CD4-positive, alpha-beta memory T cell (primary cell): ENCODE results near the gene CDKL1. TPM values are rescaled to one million over a fixed set of nuclear protein-coding genes. Genes with fewer than 3 reads are reported as not detected.

Experiments used
- CTCF ChIA-PET: fragments of 350-600 bp; sonication (Branson Sonifier 250); formaldehyde crosslinking; loops from one replicate; lab custom pipeline; 2021; ENCODE audit warnings: inconsistent platforms; ENCODE audit not compliant: partially characterized antibody; lab: Charles Lee
- POLR2A ChIA-PET: fragments of 350-600 bp; sonication (Branson Sonifier 250); formaldehyde crosslinking; loops from one replicate; lab custom pipeline; 2021; ENCODE audit not compliant: partially characterized antibody; lab: Charles Lee
- DNase-seq, 5 donors: peaks; one replicate each; pipeline versions ENCODE4 v3.0.0 to v3.0.0-alpha.2; 2020 to 2022; ENCODE audit warnings: mixed read lengths in 1 of 5
- H3K27ac ChIP-seq: one replicate; pipeline ENCODE4 v1.7.0; 2013; ENCODE audit warnings: low read depth, low read length
- H3K27me3 ChIP-seq: 2 replicates; pipeline ENCODE4 v1.7.0; 2013; ENCODE audit warnings: mild to moderate bottlenecking, low read length, moderate library complexity; ENCODE audit not compliant: insufficient read depth
- H3K36me3 ChIP-seq: 2 replicates; pipeline ENCODE4 v1.7.0; 2013; ENCODE audit warnings: mild to moderate bottlenecking, low read length, moderate library complexity; ENCODE audit not compliant: insufficient read depth
- H3K4me1 ChIP-seq: 2 replicates; pipeline ENCODE4 v1.7.0; 2013; ENCODE audit warnings: mild to moderate bottlenecking, low read length, moderate library complexity; ENCODE audit not compliant: insufficient read depth
- H3K4me3 ChIP-seq, 2 donors: one replicate each; pipeline ENCODE4 v1.7.0; 2013; ENCODE audit warnings: low read length in 2 of 2, mild to moderate bottlenecking in 1 of 2
- H3K9me3 ChIP-seq, 2 donors: one replicate each; pipeline ENCODE4 v1.7.0; 2013; ENCODE audit warnings: low read length in 2 of 2, control low read depth in 1 of 2; ENCODE audit not compliant: control insufficient read depth in 1 of 2
- H3K27ac Mint-ChIP-seq, 7 donors: one replicate each; pipeline ENCODE4 v1.8.0; 2020 to 2021; ENCODE audit warnings: mixed read lengths in 7 of 7, mild to moderate bottlenecking in 6 of 7, inconsistent platforms in 3 of 7, moderate library complexity in 3 of 7
- H3K27me3 Mint-ChIP-seq, 2 donors: one replicate each; pipeline ENCODE4 v1.8.0; 2020 to 2021; ENCODE audit warnings: mixed read lengths in 2 of 2
- H3K36me3 Mint-ChIP-seq, 2 donors: one replicate each; pipeline ENCODE4 v1.8.0; 2020 to 2021; ENCODE audit warnings: mixed read lengths in 2 of 2, inconsistent platforms in 1 of 2, mild to moderate bottlenecking in 1 of 2
- H3K4me1 Mint-ChIP-seq, 4 donors: one replicate each; pipeline ENCODE4 v1.8.0; 2020 to 2021; ENCODE audit warnings: mixed read lengths in 4 of 4, mild to moderate bottlenecking in 1 of 4
- H3K4me3 Mint-ChIP-seq, 8 donors: one replicate each; pipeline ENCODE4 v1.8.0; 2020 to 2021; ENCODE audit warnings: mixed read lengths in 8 of 8, mild to moderate bottlenecking in 7 of 8, moderate library complexity in 6 of 8, inconsistent platforms in 3 of 8
- H3K9me3 Mint-ChIP-seq, 8 donors: one replicate each; pipeline ENCODE4 v1.8.0; 2020 to 2021; ENCODE audit warnings: mixed read lengths in 8 of 8, mild to moderate bottlenecking in 5 of 8, inconsistent platforms in 3 of 8, moderate library complexity in 1 of 8
- intact Hi-C: fragments of 100-400 bp; cut with micrococcal nuclease; formaldehyde crosslinking; loops from one replicate; pipeline ENCODE4 v1.15.1; 2023
- polyA plus RNA-seq, 2 donors: library from polyadenylated mRNA; unstranded; fragments of 300-500 nt; fragmentation: Illumina TruSeq; gene quantifications; one replicate each; pipeline ENCODE4 v1.2.3, GENCODE V29; 2021
- total RNA-seq, 2 experiments: library from RNA; stranded (reverse); gene quantifications; one replicate each; pipeline ENCODE4 v1.2.3, GENCODE V29; 2021

The CDKL1 gene
- total and polyA plus RNA-seq, 4 experiments from 2014 or later = 1.6 to 12.0 (median 6.4) TPM

DNA sequence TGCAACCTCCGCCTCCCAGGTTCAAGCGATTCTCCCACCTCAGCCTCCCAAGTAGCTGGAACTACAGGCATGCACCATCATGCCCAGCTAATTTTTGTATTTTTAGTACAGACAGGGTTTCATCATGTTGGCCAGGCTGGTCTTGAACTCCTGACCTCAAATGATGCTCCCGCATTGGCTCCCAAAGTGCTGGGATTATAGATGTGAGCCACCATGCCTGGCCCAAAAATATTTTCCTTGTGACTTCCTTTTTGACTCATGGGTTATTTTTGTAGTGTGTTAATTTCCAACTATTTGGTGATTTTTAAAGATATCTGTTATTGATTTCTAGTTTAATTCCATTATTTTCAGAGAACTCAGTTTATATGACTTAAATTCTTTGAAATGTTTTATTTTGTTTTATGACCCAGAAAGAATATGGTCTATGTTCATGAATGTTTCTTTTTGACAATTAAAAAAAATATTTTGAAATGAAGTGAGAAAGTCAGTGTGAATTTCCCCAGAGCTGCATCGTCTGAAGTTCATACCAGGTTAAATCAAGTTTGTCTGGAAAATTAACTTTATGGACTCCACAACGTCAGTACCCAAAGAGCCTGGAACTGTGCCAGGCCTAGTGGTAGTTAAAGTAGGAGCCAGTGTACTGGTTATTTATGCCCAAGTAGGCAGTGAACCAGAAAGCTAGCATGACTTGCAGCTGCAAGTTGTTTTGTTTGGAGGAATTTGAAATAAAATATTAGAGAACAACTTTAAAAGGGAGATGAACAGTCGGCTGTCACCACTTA is 2.8 kb upstream of the CDKL1 start:
- peaks cover 14% of the 10 kb centered on the region for H3K4me1 ChIP-seq
- no peaks in the 10 kb centered on the region for H3K9me3 ChIP-seq
- intact Hi-C loops = no loop called here
- no peak overlapping the region for H3K4me3 ChIP-seq
- Mint-ChIP-seq H3K4me1 (peaks cover 8 to 16% (median 12%) of the 10 kb centered on the region in 4 donors), H3K27me3 (peaks cover 0 to 2% of the 10 kb centered on the region in 2 donors), H3K9me3 (no peaks in the 10 kb centered on the region), H3K36me3 (no peaks in the 10 kb centered on the region), H3K27ac (no peak overlapping the region), H3K4me3 (no peak overlapping the region)
- ChIA-PET POLR2A (no interaction called here), CTCF (no interaction called here)
- H3K27me3 ChIP-seq = no peaks in the 10 kb centered on the region
- H3K27ac ChIP-seq = no peak overlapping the region
- no peak for DNase-seq
- H3K36me3 ChIP-seq = no peaks in the 10 kb centered on the region

DNA sequence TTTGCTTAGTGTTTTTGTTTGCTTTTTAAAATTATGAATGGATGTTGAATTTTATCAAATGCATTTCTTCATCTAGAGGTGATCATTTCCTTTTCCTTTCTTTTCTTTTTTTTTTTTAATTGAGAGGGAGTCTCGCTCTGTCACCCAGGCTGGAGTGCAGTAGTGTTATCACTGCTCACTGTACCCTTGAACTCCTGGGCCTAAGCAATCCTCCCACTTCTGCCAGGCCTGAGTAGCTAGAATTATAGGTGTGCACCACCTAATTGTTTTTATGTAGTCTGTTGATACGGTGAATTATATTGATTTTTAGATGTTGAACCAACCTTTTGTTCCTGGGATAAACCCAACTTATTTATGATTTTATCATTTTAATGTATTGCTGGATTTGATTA is 1.5 kb upstream of the CDKL1 start:
- CTCF ChIA-PET = no interaction called here
- peaks cover 0 to 2% of the 10 kb centered on the region in 2 donors for H3K27me3 Mint-ChIP-seq
- no peak overlapping the region for H3K27ac Mint-ChIP-seq
- H3K4me3 Mint-ChIP-seq = peak overlapping the region in 1 of 8 donors; percentile 90
- no peaks in the 10 kb centered on the region for H3K36me3 Mint-ChIP-seq
- POLR2A ChIA-PET = interaction anchor here (0.7 to 4.8 kb wide), 2 partner anchors 35 to 127 kb away, joined by 3 to 28 read pairs; no protein-coding TSS in a partner anchor
- Histone ChIP-seq H3K4me3 (no peak overlapping the region), H3K27me3 (no peaks in the 10 kb centered on the region), H3K27ac (no peak overlapping the region), H3K36me3 (no peaks in the 10 kb centered on the region), H3K9me3 (no peaks in the 10 kb centered on the region), H3K4me1 (peaks cover 14% of the 10 kb centered on the region)
- no peak for DNase-seq
- H3K4me1 Mint-ChIP-seq = peaks cover 8 to 16% (median 12%) of the 10 kb centered on the region in 4 donors
- intact Hi-C loops = no loop called here
- H3K9me3 Mint-ChIP-seq = no peaks in the 10 kb centered on the region

DNA sequence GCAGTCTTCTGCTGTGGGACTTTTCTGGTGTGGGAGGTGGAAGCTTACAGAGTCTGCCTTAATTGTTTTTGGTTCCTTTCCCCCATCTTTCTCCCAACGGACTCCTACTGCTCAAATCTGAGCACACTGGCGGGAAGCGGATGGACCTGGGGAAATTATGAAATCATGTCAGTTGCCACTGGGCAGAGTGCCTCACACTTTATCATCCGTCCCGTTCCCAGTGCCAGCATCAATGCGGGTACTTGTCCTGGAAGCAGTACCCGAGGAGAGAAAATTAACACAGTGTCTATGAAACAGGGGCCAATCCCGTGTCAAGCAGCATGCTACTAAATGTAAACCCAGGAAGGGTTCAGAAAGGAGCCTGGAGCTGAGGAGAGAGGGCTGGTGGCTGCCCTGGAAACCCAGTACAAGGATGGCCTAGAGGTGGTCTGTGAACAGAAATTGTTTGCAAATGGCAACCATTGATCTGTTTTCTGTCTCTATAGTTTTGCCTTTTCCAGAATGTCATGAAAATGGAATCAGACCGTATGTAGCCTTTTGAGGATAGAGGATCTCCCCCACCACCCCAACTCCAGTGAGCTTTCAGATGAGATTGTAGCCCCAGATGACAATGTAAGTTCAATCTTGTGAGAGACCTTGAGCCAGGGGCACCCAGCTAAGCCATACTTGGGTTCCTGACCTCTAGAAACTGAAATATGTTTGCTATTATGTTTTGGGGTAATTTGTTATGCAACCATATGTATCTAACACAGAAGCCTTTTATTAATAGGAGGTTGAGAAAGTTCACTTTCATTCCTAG is 908 bp upstream of the CDKL1 start:
- CTCF ChIA-PET = no interaction called here

DNA sequence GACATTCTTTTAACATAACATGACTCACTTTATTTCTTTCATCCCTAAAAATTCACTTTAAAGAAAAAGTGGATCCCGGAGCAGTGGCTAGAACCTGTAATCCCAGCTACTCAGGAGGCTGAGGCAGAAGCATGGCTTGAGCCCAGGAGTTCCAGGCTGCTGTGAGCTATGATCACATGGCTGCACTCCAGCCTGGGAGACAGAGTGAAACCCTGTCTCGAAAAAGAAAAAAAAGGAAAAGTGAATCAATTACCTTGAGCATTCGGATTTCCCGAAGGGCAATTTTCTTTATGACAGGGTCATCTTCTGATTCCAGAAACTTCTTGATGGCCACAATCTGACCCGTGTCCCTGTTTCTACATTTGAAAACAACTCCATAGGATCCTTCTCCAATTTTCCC is 1.2 kb downstream of the CDKL1 start:
- Histone ChIP-seq H3K4me1 (peaks cover 14% of the 10 kb centered on the region), H3K36me3 (no peaks in the 10 kb centered on the region), H3K27me3 (no peaks in the 10 kb centered on the region), H3K4me3 (no peak overlapping the region), H3K9me3 (no peaks in the 10 kb centered on the region), H3K27ac (no peak overlapping the region)
- intact Hi-C loops = no loop called here
- peak overlapping the region in 7 of 8 donors; percentile 11 to 97 (median 90) for H3K4me3 Mint-ChIP-seq
- peaks cover 8 to 16% (median 12%) of the 10 kb centered on the region in 4 donors for H3K4me1 Mint-ChIP-seq
- no peaks in the 10 kb centered on the region for H3K36me3 Mint-ChIP-seq
- ChIA-PET CTCF (interaction anchor here (0.6 to 1.9 kb wide), 2 partner anchors 74 to 552 kb away, joined by 3 to 14 read pairs; no protein-coding TSS in a partner anchor), POLR2A (interaction anchor here (4.8 kb wide), 1 partner anchor 32 kb away, joined by 28 read pairs; no protein-coding TSS in a partner anchor)
- peaks cover 0 to 2% of the 10 kb centered on the region in 2 donors for H3K27me3 Mint-ChIP-seq
- no peak overlapping the region for H3K27ac Mint-ChIP-seq
- no peak for DNase-seq
- H3K9me3 Mint-ChIP-seq = peaks cover 0 to 1% (median 0%) of the 10 kb centered on the region in 8 donors

More for the DNA sequence above, 908 bp upstream of the CDKL1 start:
- Histone ChIP-seq H3K4me1 (peaks cover 14% of the 10 kb centered on the region), H3K27me3 (no peaks in the 10 kb centered on the region), H3K9me3 (no peaks in the 10 kb centered on the region), H3K4me3 (peak overlapping the region in 1 of 2 donors; percentile 73), H3K27ac (no peak overlapping the region), H3K36me3 (no peaks in the 10 kb centered on the region)
- POLR2A ChIA-PET = interaction anchor here (4.8 kb wide), 1 partner anchor 34 kb away, joined by 28 read pairs; no protein-coding TSS in a partner anchor
- Mint-ChIP-seq H3K4me3 (peak overlapping the region; percentile 80 to 91 (median 89)), H3K9me3 (no peaks in the 10 kb centered on the region), H3K36me3 (no peaks in the 10 kb centered on the region), H3K27ac (peak overlapping the region in 4 of 7 donors; percentile 3 to 85 (median 65)), H3K27me3 (peaks cover 0 to 2% of the 10 kb centered on the region in 2 donors), H3K4me1 (peaks cover 8 to 16% (median 12%) of the 10 kb centered on the region in 4 donors)
- no peak for DNase-seq
- intact Hi-C loops = no loop called here

DNA sequence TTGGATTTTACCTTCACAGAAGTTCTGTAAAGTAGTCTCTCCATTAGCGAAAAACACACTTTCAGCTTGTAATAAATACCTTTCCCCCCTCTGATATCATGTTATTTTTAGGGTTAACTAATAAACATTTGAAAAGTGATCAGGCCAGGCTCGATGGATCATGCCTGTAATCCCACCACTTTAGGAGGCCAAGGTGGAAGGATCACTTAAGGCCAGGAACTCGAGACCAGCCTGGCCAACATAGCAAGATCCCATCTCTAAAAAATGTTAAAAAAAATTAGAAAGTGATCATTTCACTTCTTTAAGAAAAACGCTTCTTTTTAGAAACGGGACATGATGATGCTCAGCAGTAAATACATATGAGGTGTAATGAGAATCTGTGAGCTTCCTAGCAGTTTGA is 2.0 kb downstream of the CDKL1 start:
- H3K36me3 Mint-ChIP-seq = no peaks in the 10 kb centered on the region
- H3K27ac ChIP-seq = no peak overlapping the region
- H3K4me1 Mint-ChIP-seq = peaks cover 8 to 16% (median 12%) of the 10 kb centered on the region in 4 donors
- H3K27me3 ChIP-seq = no peaks in the 10 kb centered on the region
- peaks cover 0 to 2% of the 10 kb centered on the region in 2 donors for H3K27me3 Mint-ChIP-seq
- H3K4me3 Mint-ChIP-seq = peak overlapping the region in 1 of 8 donors; percentile 8
- peaks cover 0 to 1% (median 0%) of the 10 kb centered on the region in 8 donors for H3K9me3 Mint-ChIP-seq
- intact Hi-C loops = no loop called here
- peaks cover 14% of the 10 kb centered on the region for H3K4me1 ChIP-seq
- H3K9me3 ChIP-seq = no peaks in the 10 kb centered on the region
- no peaks in the 10 kb centered on the region for H3K36me3 ChIP-seq
- no peak overlapping the region for H3K27ac Mint-ChIP-seq
- ChIA-PET CTCF (interaction anchor here (0.6 kb wide), 1 partner anchor 19 kb away, joined by 3 read pairs; no protein-coding TSS in a partner anchor), POLR2A (interaction anchor here (4.8 kb wide), 1 partner anchor 32 kb away, joined by 28 read pairs; no protein-coding TSS in a partner anchor)
- no peak for DNase-seq
- H3K4me3 ChIP-seq = no peak overlapping the region

DNA sequence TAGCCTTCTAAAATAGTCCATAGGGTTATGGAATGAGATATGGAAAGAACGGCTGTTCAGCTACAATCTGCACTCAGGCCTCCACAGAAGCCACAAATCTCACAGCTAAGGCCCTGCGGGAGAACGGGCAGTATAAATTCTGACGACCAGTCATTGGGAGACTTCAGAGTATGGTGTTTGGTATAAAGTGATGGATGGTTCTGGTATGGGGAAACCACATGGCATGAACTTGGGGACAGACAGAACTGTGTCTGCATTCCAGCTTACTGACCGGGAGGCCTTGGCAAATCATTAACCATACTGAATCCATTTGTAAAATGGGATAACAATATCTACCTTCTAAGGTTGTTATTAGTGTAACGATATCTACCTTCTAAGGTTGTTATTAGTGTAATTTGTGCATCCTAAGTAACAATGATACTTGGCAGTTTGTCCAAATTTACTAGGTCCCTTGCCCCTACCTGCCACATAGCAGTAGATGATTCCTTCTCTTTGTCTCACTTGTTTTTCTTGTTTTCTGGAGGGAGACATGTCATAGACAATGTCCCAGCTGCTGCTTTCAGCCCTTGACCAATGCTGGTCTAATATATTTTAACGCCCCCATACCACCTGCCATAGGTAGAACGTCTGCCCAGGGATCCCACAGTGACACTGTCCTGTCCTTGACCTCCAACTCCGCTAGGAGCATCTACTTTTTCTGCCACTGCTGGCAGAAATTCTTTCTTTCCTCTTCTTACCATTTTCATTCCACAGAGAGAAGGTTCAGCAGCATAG is 6.8 kb downstream of the CDKL1 start:
- Mint-ChIP-seq H3K4me1 (no peaks in the 10 kb centered on the region), H3K27me3 (no peaks in the 10 kb centered on the region), H3K9me3 (peaks cover 0 to 1% (median 0%) of the 10 kb centered on the region in 8 donors), H3K4me3 (no peak overlapping the region), H3K36me3 (no peaks in the 10 kb centered on the region), H3K27ac (no peak overlapping the region)
- ChIA-PET POLR2A (no interaction called here), CTCF (no interaction called here)
- no peaks in the 10 kb centered on the region for H3K27me3 ChIP-seq
- intact Hi-C loops = no loop called here
- no peak for DNase-seq
- no peak overlapping the region for H3K4me3 ChIP-seq
- no peaks in the 10 kb centered on the region for H3K36me3 ChIP-seq
- no peaks in the 10 kb centered on the region for H3K9me3 ChIP-seq
- no peak overlapping the region for H3K27ac ChIP-seq
- H3K4me1 ChIP-seq = no peaks in the 10 kb centered on the region
